Activated CD4-positive, alpha-beta T cell treated with anti-CD3 and anti-CD28 coated beads, Interleukin-2, amount 10 ng/mL, durations not matched to agents 7 days and 5 days (primary cell): ENCODE measurements around the gene GUF1. TPM values are rescaled to one million over a fixed set of nuclear protein-coding genes. Genes with fewer than 3 reads are reported as not detected.

Experiments used
- CTCF ChIA-PET: fragments of 350-600 bp; sonication (Branson Sonifier 250); formaldehyde crosslinking; loops from one replicate; lab custom pipeline; 2021; ENCODE audit warnings: antibody characterized with exemption; lab: Charles Lee
- POLR2A ChIA-PET: fragments of 350-600 bp; sonication (Branson Sonifier 250); formaldehyde crosslinking; loops from one replicate; lab custom pipeline; 2021; ENCODE audit warnings: antibody characterized with exemption; lab: Charles Lee
- DNase-seq: peaks from one replicate; pipeline ENCODE4 v3.0.0-alpha.2; 2020
- H3K27ac Mint-ChIP-seq: one replicate; pipeline ENCODE4 v1.8.0; 2021; ENCODE audit warnings: mild to moderate bottlenecking, moderate library complexity, mixed read lengths
- H3K27me3 Mint-ChIP-seq: one replicate; pipeline ENCODE4 v1.8.0; 2021; ENCODE audit warnings: mixed read lengths
- H3K36me3 Mint-ChIP-seq: one replicate; pipeline ENCODE4 v1.8.0; 2021; ENCODE audit warnings: low read depth, mixed read lengths
- H3K4me1 Mint-ChIP-seq: one replicate; pipeline ENCODE4 v1.8.0; 2021; ENCODE audit warnings: mixed read lengths
- H3K4me3 Mint-ChIP-seq: one replicate; pipeline ENCODE4 v1.8.0; 2021; ENCODE audit warnings: mild to moderate bottlenecking, moderate library complexity, mixed read lengths
- H3K9me3 Mint-ChIP-seq: one replicate; pipeline ENCODE4 v1.8.0; 2021; ENCODE audit warnings: mixed read lengths
- total RNA-seq, 2 experiments: library from RNA; stranded (reverse); gene quantifications; one replicate each; pipeline ENCODE4 v1.2.3, GENCODE V29; 2021

GUF1 gene
- total RNA-seq, 2 experiments from 2014 or later: 23.6 to 28.5 TPM

GRCh38 chr4:44663539-44664263, 14.5 kb upstream of the GUF1 start:
- CTCF ChIA-PET: interaction anchor here (0.7 kb wide), 1 partner anchor 43 kb away, joined by 3 read pairs; no protein-coding TSS in a partner anchor

GRCh38 chr4:44668526-44668925, 9.7 kb upstream of the GUF1 start:
- Mint-ChIP-seq H3K36me3 (no peaks in the 10 kb centered on the region), H3K27me3 (peaks cover 8% of the 10 kb centered on the region), H3K4me3 (no peak overlapping the region), H3K27ac (no peak overlapping the region), H3K4me1 (peaks cover 2% of the 10 kb centered on the region), H3K9me3 (no peaks in the 10 kb centered on the region)
- CTCF ChIA-PET: interaction anchor here (0.9 kb wide), 1 partner anchor 9 kb away, joined by 6 read pairs; the partner anchor contains the start of gene GUF1
- DNase-seq: no peak
- POLR2A ChIA-PET: interaction anchor here (0.6 kb wide), 1 partner anchor 203 kb away, joined by 3 read pairs; no protein-coding TSS in a partner anchor

More at GRCh38 chr4:44663539-44664263, 14.5 kb upstream of the GUF1 start:
- Mint-ChIP-seq H3K4me1 (peaks cover under 1% of the 10 kb centered on the region), H3K4me3 (no peak overlapping the region), H3K9me3 (no peaks in the 10 kb centered on the region), H3K36me3 (no peaks in the 10 kb centered on the region), H3K27ac (no peak overlapping the region), H3K27me3 (peaks cover 1% of the 10 kb centered on the region)
- DNase-seq: no peak
- POLR2A ChIA-PET: no interaction called here

GRCh38 chr4:44670506-44671199, 7.6 kb upstream of the GUF1 start:
- Mint-ChIP-seq H3K4me3 (no peak overlapping the region), H3K4me1 (peaks cover 2% of the 10 kb centered on the region), H3K27ac (no peak overlapping the region), H3K9me3 (no peaks in the 10 kb centered on the region), H3K27me3 (peaks cover 8% of the 10 kb centered on the region), H3K36me3 (no peaks in the 10 kb centered on the region)
- ChIA-PET CTCF (no interaction called here), POLR2A (no interaction called here)
- DNase-seq: no peak

GRCh38 chr4:44671636-44672035, 6.6 kb upstream of the GUF1 start:
- no peak for DNase-seq
- CTCF ChIA-PET: no interaction called here
- Mint-ChIP-seq H3K4me1 (peaks cover 5% of the 10 kb centered on the region), H3K36me3 (no peaks in the 10 kb centered on the region), H3K4me3 (no peak overlapping the region), H3K27me3 (peaks cover 8% of the 10 kb centered on the region), H3K27ac (no peak overlapping the region), H3K9me3 (no peaks in the 10 kb centered on the region)
- POLR2A ChIA-PET: no interaction called here

GRCh38 chr4:44674471-44674870, 3.7 kb upstream of the GUF1 start:
- no peaks in the 10 kb centered on the region for H3K9me3 Mint-ChIP-seq
- peaks cover 8% of the 10 kb centered on the region for H3K27me3 Mint-ChIP-seq
- peaks cover 1% of the 10 kb centered on the region for H3K36me3 Mint-ChIP-seq
- DNase-seq: no peak
- no peak overlapping the region for H3K4me3 Mint-ChIP-seq
- POLR2A ChIA-PET: no interaction called here
- H3K4me1 Mint-ChIP-seq: peaks cover 18% of the 10 kb centered on the region
- no peak overlapping the region for H3K27ac Mint-ChIP-seq
- CTCF ChIA-PET: no interaction called here

GRCh38 chr4:44675366-44675765, 2.9 kb upstream of the GUF1 start:
- Mint-ChIP-seq H3K27me3 (peaks cover 8% of the 10 kb centered on the region), H3K4me3 (no peak overlapping the region), H3K9me3 (no peaks in the 10 kb centered on the region), H3K4me1 (peaks cover 24% of the 10 kb centered on the region), H3K27ac (no peak overlapping the region), H3K36me3 (peaks cover 1% of the 10 kb centered on the region)
- DNase-seq: no peak
- POLR2A ChIA-PET: no interaction called here
- CTCF ChIA-PET: no interaction called here

GRCh38 chr4:44679060-44679459, 840 bp downstream of the GUF1 start:
- Mint-ChIP-seq H3K4me3 (peak overlapping the region; percentile 97), H3K27me3 (no peaks in the 10 kb centered on the region), H3K27ac (peak overlapping the region; percentile 99), H3K4me1 (peaks cover 37% of the 10 kb centered on the region), H3K36me3 (peaks cover 13% of the 10 kb centered on the region), H3K9me3 (no peaks in the 10 kb centered on the region)
- no peak for DNase-seq
- ChIA-PET POLR2A (no interaction called here), CTCF (interaction anchor here (0.6 to 1.2 kb wide), 2 partner anchors 17 to 352 kb away, joined by 3 to 4 read pairs; no protein-coding TSS in a partner anchor)

- no peak for DNase-seq
- Mint-ChIP-seq H3K4me1 (peaks cover 23% of the 10 kb centered on the region), H3K36me3 (peaks cover 48% of the 10 kb centered on the region), H3K27me3 (no peaks in the 10 kb centered on the region), H3K9me3 (no peaks in the 10 kb centered on the region), H3K27ac (peak overlapping the region; percentile 20), H3K4me3 (no peak overlapping the region)
- ChIA-PET CTCF (no interaction called here), POLR2A (no interaction called here)
These were observed 6.4 kb downstream of the GUF1 start for GRCh38 chr4:44684648-44685047.

GRCh38 chr4:44700427-44700826, 22.2 kb downstream of the GUF1 start:
- DNase-seq: no peak
- Mint-ChIP-seq H3K4me1 (peaks cover 8% of the 10 kb centered on the region), H3K27ac (no peak overlapping the region), H3K27me3 (no peaks in the 10 kb centered on the region), H3K4me3 (no peak overlapping the region), H3K9me3 (no peaks in the 10 kb centered on the region), H3K36me3 (peaks cover 51% of the 10 kb centered on the region)
- ChIA-PET POLR2A (no interaction called here), CTCF (no interaction called here)

GRCh38 chr4:44701037-44701436, 22.8 kb downstream of the GUF1 start:
- Mint-ChIP-seq H3K27me3 (no peaks in the 10 kb centered on the region), H3K4me3 (no peak overlapping the region), H3K4me1 (peaks cover 5% of the 10 kb centered on the region), H3K27ac (no peak overlapping the region), H3K36me3 (peaks cover 47% of the 10 kb centered on the region), H3K9me3 (no peaks in the 10 kb centered on the region)
- no peak for DNase-seq
- CTCF ChIA-PET: interaction anchor here (0.8 kb wide), 1 partner anchor 16 kb away, joined by 3 read pairs; no protein-coding TSS in a partner anchor
- POLR2A ChIA-PET: no interaction called here

GRCh38 chr4:44704673-44705072, 26.5 kb downstream of the GUF1 start:
- H3K36me3 Mint-ChIP-seq: peaks cover 26% of the 10 kb centered on the region
- no peaks in the 10 kb centered on the region for H3K4me1 Mint-ChIP-seq
- H3K4me3 Mint-ChIP-seq: no peak overlapping the region
- ChIA-PET CTCF (no interaction called here), POLR2A (no interaction called here)
- H3K9me3 Mint-ChIP-seq: no peaks in the 10 kb centered on the region
- H3K27ac Mint-ChIP-seq: no peak overlapping the region
- no peak for DNase-seq
- H3K27me3 Mint-ChIP-seq: no peaks in the 10 kb centered on the region

- no peaks in the 10 kb centered on the region for H3K9me3 Mint-ChIP-seq
- H3K36me3 Mint-ChIP-seq: peaks cover 9% of the 10 kb centered on the region
- no peak overlapping the region for H3K4me3 Mint-ChIP-seq
- CTCF ChIA-PET: no interaction called here
- no peaks in the 10 kb centered on the region for H3K27me3 Mint-ChIP-seq
- no peak for DNase-seq
- POLR2A ChIA-PET: no interaction called here
- H3K4me1 Mint-ChIP-seq: no peaks in the 10 kb centered on the region
- no peak overlapping the region for H3K27ac Mint-ChIP-seq
These were observed 34.9 kb downstream of the GUF1 start for GRCh38 chr4:44713125-44713524.

- Mint-ChIP-seq H3K4me3 (no peak overlapping the region), H3K36me3 (peaks cover 9% of the 10 kb centered on the region), H3K9me3 (no peaks in the 10 kb centered on the region), H3K27me3 (no peaks in the 10 kb centered on the region), H3K4me1 (no peaks in the 10 kb centered on the region), H3K27ac (no peak overlapping the region)
- ChIA-PET POLR2A (no interaction called here), CTCF (interaction anchor here (1.3 kb wide), 3 partner anchors 9 to 15 kb away, joined by 3 read pairs; partner anchors contain the start of gene GNPDA2)
- DNase-seq: no peak
These were observed 38.4 kb downstream of the GUF1 start for GRCh38 chr4:44716597-44716996.
